Effector memory CD4-positive, alpha-beta T cell (primary cell): ENCODE results near the gene SACS.
A peak's percentile ranks its signal among the peaks of the same experiment; 100 is the strongest.

Source experiments
- DNase-seq, 3 donors: peaks; one replicate each; pipeline ENCODE4 v3.0.0-alpha.2; 2020
- H3K27ac ChIP-seq: 2 replicates; pipeline ENCODE4 v1.7.0; 2013; ENCODE audit warnings: mild to moderate bottlenecking, low read length, moderate library complexity; ENCODE audit not compliant: insufficient read depth, poor library complexity, severe bottlenecking
- H3K27me3 ChIP-seq: replicated peaks from 2 replicates; pipeline ENCODE4 v1.7.0; 2013; ENCODE audit warnings: mild to moderate bottlenecking, low read length; ENCODE audit not compliant: insufficient read depth, control insufficient read depth, poor library complexity, severe bottlenecking
- H3K36me3 ChIP-seq: 2 replicates; pipeline ENCODE4 v1.7.0; 2013; ENCODE audit warnings: mild to moderate bottlenecking, low read length, moderate library complexity; ENCODE audit not compliant: control insufficient read depth, insufficient read depth
- H3K4me1 ChIP-seq: 2 replicates; pipeline ENCODE4 v1.7.0; 2013; ENCODE audit warnings: low read length, mild to moderate bottlenecking; ENCODE audit not compliant: control insufficient read depth, insufficient read depth, poor library complexity, severe bottlenecking
- H3K4me3 ChIP-seq: 2 replicates; pipeline ENCODE4 v1.7.0; 2013; ENCODE audit warnings: low read length, low read depth, mild to moderate bottlenecking; ENCODE audit not compliant: insufficient read depth, poor library complexity, severe bottlenecking
- H3K9me3 ChIP-seq: 2 replicates; pipeline ENCODE4 v1.7.0; 2013; ENCODE audit warnings: mild to moderate bottlenecking, low read length, moderate library complexity; ENCODE audit not compliant: control insufficient read depth

The SACS gene

DNA sequence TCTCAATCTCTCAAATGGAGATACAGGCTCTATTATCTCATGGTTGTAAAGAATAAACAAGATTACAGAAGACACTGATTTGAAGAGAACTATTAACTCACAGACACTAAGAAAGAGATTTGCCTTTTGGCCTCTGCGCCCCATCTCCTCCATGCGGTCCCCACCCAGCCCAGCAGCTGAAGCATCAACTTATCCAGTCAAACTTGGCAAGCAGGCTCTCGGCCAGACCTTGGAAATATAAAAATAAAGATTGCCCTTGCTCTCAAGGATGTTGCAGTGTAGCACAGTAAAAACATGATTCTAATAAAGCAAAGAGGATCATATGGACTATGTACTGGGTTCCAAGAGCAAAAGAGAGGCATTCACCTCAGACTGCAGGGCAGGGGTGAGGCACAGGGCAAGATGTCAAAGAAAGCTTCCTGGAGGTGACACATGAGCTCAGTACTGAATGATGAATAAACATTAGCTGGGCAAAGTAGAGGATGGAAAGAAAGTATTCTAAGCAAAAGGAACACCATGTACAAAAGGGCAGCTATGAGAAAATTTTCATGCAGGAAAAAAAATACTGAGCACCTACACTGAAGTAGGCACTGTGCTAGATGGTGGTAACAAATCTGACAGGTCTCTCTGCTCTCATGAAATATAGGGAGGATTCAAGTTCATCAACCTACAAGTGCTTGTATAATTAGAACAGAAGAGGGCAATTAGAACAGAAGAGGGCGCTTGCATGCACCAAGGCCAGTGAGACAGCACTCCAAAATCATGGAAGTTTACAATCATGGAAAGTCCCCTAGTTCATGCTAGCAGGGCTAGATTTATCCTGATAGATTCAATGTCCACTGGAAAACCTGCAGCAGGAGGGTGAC is 85.0 kb downstream of the SACS start:
- no peak for DNase-seq
- no peaks in the 10 kb centered on the region for H3K9me3 ChIP-seq
- H3K36me3 ChIP-seq: peaks cover 36% of the 10 kb centered on the region
- H3K4me1 ChIP-seq: no peaks in the 10 kb centered on the region
- H3K27ac ChIP-seq: no peak overlapping the region
- no peak overlapping the region for H3K4me3 ChIP-seq
- no peaks in the 10 kb centered on the region for H3K27me3 ChIP-seq

- Histone ChIP-seq H3K9me3 (no peaks in the 10 kb centered on the region), H3K4me3 (no peak overlapping the region), H3K27me3 (no peaks in the 10 kb centered on the region), H3K4me1 (no peaks in the 10 kb centered on the region), H3K36me3 (peaks cover 39% of the 10 kb centered on the region), H3K27ac (no peak overlapping the region)
- DNase-seq: no peak
Measured at GRCh38 chr13:23347601-23348000, 85.9 kb downstream of the SACS start.

DNA sequence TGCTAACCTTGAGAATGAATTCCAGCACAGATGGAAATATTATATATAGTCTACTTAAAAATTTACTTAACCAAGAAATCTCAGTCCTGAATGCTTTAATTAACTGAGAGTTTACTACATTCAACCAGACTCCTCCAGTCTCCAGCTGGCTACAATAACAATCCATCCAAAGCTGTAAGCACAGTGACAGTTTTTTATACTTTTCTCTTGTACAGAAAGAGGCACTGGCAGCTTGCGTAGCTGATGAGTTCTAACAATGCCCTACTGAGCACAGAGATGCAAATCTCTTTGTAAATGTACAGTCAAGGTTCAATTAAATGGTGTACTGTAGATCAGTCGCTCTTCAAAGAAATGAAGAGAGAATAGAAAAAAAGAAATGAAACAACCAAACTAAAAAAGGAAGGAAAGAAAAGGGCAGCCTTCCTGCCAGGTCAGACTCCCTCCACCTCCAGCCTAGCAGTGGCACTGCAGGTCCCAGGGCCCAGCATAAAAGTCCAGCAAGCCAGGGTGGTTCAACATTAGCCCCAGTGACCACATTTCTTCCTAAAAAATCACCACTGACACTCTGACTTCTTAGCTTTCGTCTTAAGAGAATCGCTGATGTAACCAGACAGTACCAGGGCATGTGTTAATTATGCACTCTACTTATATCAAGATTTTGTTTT is 88.4 kb downstream of the SACS start:
- no peaks in the 10 kb centered on the region for H3K27me3 ChIP-seq
- H3K4me3 ChIP-seq: no peak overlapping the region
- H3K9me3 ChIP-seq: no peaks in the 10 kb centered on the region
- H3K4me1 ChIP-seq: no peaks in the 10 kb centered on the region
- no peak for DNase-seq
- no peak overlapping the region for H3K27ac ChIP-seq
- peaks cover 51% of the 10 kb centered on the region for H3K36me3 ChIP-seq

GRCh38 chr13:23339225-23339624 is 94.3 kb downstream of the SACS start:
- Histone ChIP-seq H3K36me3 (peaks cover 19% of the 10 kb centered on the region), H3K4me3 (no peak overlapping the region), H3K27me3 (no peaks in the 10 kb centered on the region), H3K9me3 (peaks cover 9% of the 10 kb centered on the region), H3K4me1 (no peaks in the 10 kb centered on the region), H3K27ac (no peak overlapping the region)
- no peak for DNase-seq

DNA sequence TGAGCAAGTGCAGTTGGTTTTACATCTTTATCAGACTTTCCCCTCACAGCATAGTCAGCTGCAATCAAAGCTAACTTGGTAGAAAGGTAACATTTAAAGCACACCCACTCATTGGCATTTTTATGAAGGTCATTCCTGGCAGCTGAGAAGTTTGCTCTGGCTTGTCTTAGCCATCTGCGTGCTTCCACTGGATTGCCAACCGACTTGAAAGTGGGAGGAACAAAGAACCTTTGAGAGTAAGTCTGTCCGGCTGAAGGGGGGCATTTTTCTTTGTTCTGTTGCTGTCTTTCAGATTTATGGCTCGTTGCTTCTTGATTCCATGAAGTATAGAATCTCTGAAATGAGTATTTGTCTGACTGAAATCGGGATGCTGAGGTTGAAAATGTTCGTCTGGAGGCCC is 103.1 kb downstream of the SACS start:
- no peaks in the 10 kb centered on the region for H3K4me1 ChIP-seq
- H3K9me3 ChIP-seq: peaks cover under 1% of the 10 kb centered on the region
- no peak for DNase-seq
- no peak overlapping the region for H3K27ac ChIP-seq
- H3K27me3 ChIP-seq: no peaks in the 10 kb centered on the region
- H3K36me3 ChIP-seq: no peaks in the 10 kb centered on the region
- no peak overlapping the region for H3K4me3 ChIP-seq

DNA sequence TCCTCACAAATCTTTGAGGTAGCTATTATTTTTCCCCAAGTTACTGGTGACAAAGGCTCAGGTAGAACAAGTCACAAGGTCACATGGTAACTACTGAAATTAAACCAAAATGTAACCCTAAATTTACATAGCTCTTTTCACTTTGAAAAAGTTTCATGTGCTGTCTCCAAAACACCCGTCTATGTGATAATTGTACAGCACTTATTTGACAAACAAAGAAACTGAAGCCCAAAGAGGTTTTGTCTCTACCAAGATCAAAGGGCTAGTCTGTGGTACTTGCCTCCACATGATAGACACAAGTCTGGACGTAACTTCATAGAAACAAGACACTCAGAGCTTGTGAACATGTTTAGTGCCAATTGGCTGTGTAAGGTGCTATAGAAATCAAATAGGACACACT is 108.3 kb downstream of the SACS start:
- H3K36me3 ChIP-seq: no peaks in the 10 kb centered on the region
- H3K4me3 ChIP-seq: no peak overlapping the region
- H3K9me3 ChIP-seq: no peaks in the 10 kb centered on the region
- no peaks in the 10 kb centered on the region for H3K27me3 ChIP-seq
- no peak overlapping the region for H3K27ac ChIP-seq
- no peak for DNase-seq
- H3K4me1 ChIP-seq: no peaks in the 10 kb centered on the region

GRCh38 chr13:23323946-23324709 is 109.4 kb downstream of the SACS start:
- DNase-seq: no peak
- H3K27ac ChIP-seq: no peak overlapping the region
- no peaks in the 10 kb centered on the region for H3K27me3 ChIP-seq
- no peaks in the 10 kb centered on the region for H3K4me1 ChIP-seq
- no peaks in the 10 kb centered on the region for H3K9me3 ChIP-seq
- H3K36me3 ChIP-seq: no peaks in the 10 kb centered on the region
- H3K4me3 ChIP-seq: no peak overlapping the region

- H3K36me3 ChIP-seq: no peaks in the 10 kb centered on the region
- H3K27me3 ChIP-seq: no peaks in the 10 kb centered on the region
- H3K4me3 ChIP-seq: no peak overlapping the region
- no peaks in the 10 kb centered on the region for H3K4me1 ChIP-seq
- no peaks in the 10 kb centered on the region for H3K9me3 ChIP-seq
- H3K27ac ChIP-seq: no peak overlapping the region
- DNase-seq: no peak
Measured at GRCh38 chr13:23322353-23323336, 110.9 kb downstream of the SACS start.

DNA sequence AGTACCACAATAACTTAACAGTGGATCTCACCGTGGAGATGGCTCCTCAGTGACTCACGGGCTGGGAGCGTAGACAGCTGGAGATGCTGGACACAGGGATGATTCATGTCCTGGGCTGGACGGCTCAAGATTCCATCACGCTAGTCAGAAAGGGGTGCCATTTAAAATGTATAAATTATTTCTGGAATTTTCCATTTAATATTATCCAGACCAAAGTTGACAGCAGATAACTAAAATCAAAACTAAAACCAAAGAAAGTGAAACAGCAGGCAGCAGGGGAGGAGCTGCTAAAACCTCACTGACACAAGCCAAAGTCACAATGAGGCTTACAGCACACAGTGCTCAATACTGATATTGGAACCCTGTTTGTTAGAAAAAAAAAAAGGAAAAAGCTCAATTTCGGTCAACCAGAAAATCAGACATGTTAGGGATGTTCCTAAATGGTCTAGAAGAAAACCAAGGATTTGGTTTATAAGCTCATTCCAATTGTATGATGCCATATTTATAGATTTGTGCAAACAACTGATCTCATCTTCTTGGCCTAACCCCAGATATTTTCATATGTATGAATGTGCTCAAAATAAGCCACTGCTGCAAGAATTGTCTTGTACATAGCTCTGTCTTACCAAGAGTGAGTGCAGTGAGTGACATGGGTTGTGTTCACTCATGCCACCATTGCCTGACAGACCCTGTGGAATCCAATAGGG is 111.8 kb downstream of the SACS start:
- no peaks in the 10 kb centered on the region for H3K36me3 ChIP-seq
- no peak for DNase-seq
- peak overlapping the region; percentile 7 for H3K4me3 ChIP-seq
- H3K4me1 ChIP-seq: no peaks in the 10 kb centered on the region
- H3K27ac ChIP-seq: no peak overlapping the region
- H3K9me3 ChIP-seq: no peaks in the 10 kb centered on the region
- no peaks in the 10 kb centered on the region for H3K27me3 ChIP-seq
